ENCODE data around the gene KCTD10. TPM values are rescaled to one million over a fixed set of nuclear protein-coding genes. Genes with fewer than 3 reads are reported as not detected.
"Not testable (repeated sequence)": the region's sequence is repeated elsewhere in the genome, so short reads cannot be mapped to it uniquely, and the experiment has no call there.

The KCTD10 gene
- total RNA-seq, 1 experiment from 2014 or later = 55.2 TPM

- Histone ChIP-seq H3K4me3 (ENCODE audit: low read depth in 2 of 2, low read length in 2 of 2) (no peak overlapping the region; a peak in 1 of 4 replicates), H3K9me3 (ENCODE audit: control insufficient read depth, insufficient read depth, low read depth, low read length) (no peaks in the 10 kb centered on the region), H3K27me3 (ENCODE audit: control insufficient read depth, insufficient read depth, low read length) (no peaks in the 10 kb centered on the region), H3K27ac (ENCODE audit: low read length) (no peak overlapping the region), H3K4me1 (ENCODE audit: control insufficient read depth, insufficient read depth, low read length) (peaks cover 21% of the 10 kb centered on the region), H3K36me3 (ENCODE audit: control insufficient read depth, insufficient read depth, low read length) (no peaks in the 10 kb centered on the region; the same call in 1 of the 2 replicates)
- CTCF ChIA-PET = no interaction called here
- ATAC-seq = no peak
- TF ChIP-seq REST (IDR thresholded peaks at IDR 0.05; ENCODE audit: insufficient read depth in 1 of 2, low read depth in 2 of 2, low read length in 1 of 2) = no peak
- no peak for DNase-seq (ENCODE audit: low read depth, low spot score)
- intact Hi-C loops (cut with micrococcal nuclease; ENCODE audit: unreplicated experiment) = no loop called here
- in situ Hi-C loops (cut with HindIII; ENCODE audit: low pct_unique_long_range_greater_than_20kb, low sequenced_read_pairs) = no loop called here
- no TSS peak for BruUV-seq (replicated peaks)
- POLR2A ChIA-PET = no interaction called here
These were observed 2.0 kb downstream of the KCTD10 start for GRCh38 chr12:109475121-109475520.

- POLR2A ChIA-PET; intact Hi-C loops (cut with micrococcal nuclease; ENCODE audit: unreplicated experiment); in situ Hi-C loops (cut with HindIII; ENCODE audit: low pct_unique_long_range_greater_than_20kb, low sequenced_read_pairs); ATAC-seq; H3K27ac ChIP-seq (ENCODE audit: low read length); H3K27me3 ChIP-seq (ENCODE audit: control insufficient read depth, insufficient read depth, low read length); H3K9me3 ChIP-seq (ENCODE audit: control insufficient read depth, insufficient read depth, low read depth, low read length); H3K4me3 ChIP-seq (ENCODE audit: low read depth in 2 of 2, low read length in 2 of 2); CTCF ChIA-PET; DNase-seq (ENCODE audit: low read depth, low spot score); H3K36me3 ChIP-seq (ENCODE audit: control insufficient read depth, insufficient read depth, low read length); BruUV-seq (replicated peaks): not testable (repeated sequence)
- peaks cover 15% of the 10 kb centered on the region for H3K4me1 ChIP-seq (ENCODE audit: control insufficient read depth, insufficient read depth, low read length)
These were observed 3.4 kb downstream of the KCTD10 start for GRCh38 chr12:109473526-109474270.

GRCh38 chr12:109473006-109473405 is 4.1 kb downstream of the KCTD10 start:
- no TSS peak for BruUV-seq (replicated peaks)
- TF ChIP-seq TCF7L2 (IDR thresholded peaks at IDR 0.05; ENCODE audit: low read depth, low read length) (no peak), SIN3A (IDR thresholded peaks at IDR 0.05; ENCODE audit: borderline replicate concordance, insufficient read depth, low read depth, low read length) (no peak), REST (IDR thresholded peaks at IDR 0.05; ENCODE audit: insufficient read depth in 1 of 2, low read depth in 2 of 2, low read length in 1 of 2) (no peak), POLR2AphosphoS5 (IDR thresholded peaks at IDR 0.05; ENCODE audit: low read depth, low read length) (no peak), CTCF (IDR thresholded peaks at IDR 0.05) (no peak)
- intact Hi-C loops (cut with micrococcal nuclease; ENCODE audit: unreplicated experiment) = no loop called here

More at GRCh38 chr12:109473006-109473405, 4.1 kb downstream of the KCTD10 start:
- Histone ChIP-seq H3K4me1 (ENCODE audit: control insufficient read depth, insufficient read depth, low read length) (peaks cover 11% of the 10 kb centered on the region), H3K27ac (ENCODE audit: low read length) (no peak overlapping the region), H3K4me3 (ENCODE audit: low read depth in 2 of 2, low read length in 2 of 2) (no peak overlapping the region), H3K36me3 (ENCODE audit: control insufficient read depth, insufficient read depth, low read length) (no peaks in the 10 kb centered on the region; the same call in none of the 2 replicates), H3K27me3 (ENCODE audit: control insufficient read depth, insufficient read depth, low read length) (no peaks in the 10 kb centered on the region), H3K9me3 (ENCODE audit: control insufficient read depth, insufficient read depth, low read depth, low read length) (no peaks in the 10 kb centered on the region)
- ChIA-PET POLR2A (interaction anchor here (0.7 kb wide), 1 partner anchor 651 kb away, joined by 4 read pairs; the partner anchor contains the start of gene IFT81), CTCF (no interaction called here)
- in situ Hi-C loops (cut with HindIII; ENCODE audit: low pct_unique_long_range_greater_than_20kb, low sequenced_read_pairs) = no loop called here
- ATAC-seq (no peak), DNase-seq (ENCODE audit: low read depth, low spot score) (no peak)

Measured in Panc1 (cell line).